Activated naive CD4-positive, alpha-beta T cell treated with anti-CD3 and anti-CD28 coated beads for 36 hours (primary cell): ENCODE measurements around the gene KLHL1. TPM values are rescaled to one million over a fixed set of nuclear protein-coding genes. Genes with fewer than 3 reads are reported as not detected.

Experiments
- CTCF ChIA-PET: fragments of 350-600 bp; sonication (Branson Sonifier 250); formaldehyde crosslinking; loops from one replicate; lab custom pipeline; 2021; ENCODE audit warnings: antibody characterized with exemption; lab: Charles Lee
- DNase-seq: peaks from one replicate; pipeline ENCODE4 v3.0.0-alpha.2; 2020
- H3K27ac Mint-ChIP-seq: one replicate; pipeline ENCODE4 v1.8.0; 2021; ENCODE audit warnings: mild to moderate bottlenecking, mixed read lengths
- H3K27me3 Mint-ChIP-seq: one replicate; pipeline ENCODE4 v1.8.0; 2021; ENCODE audit warnings: low read depth, mixed read lengths
- H3K36me3 Mint-ChIP-seq: one replicate; pipeline ENCODE4 v1.8.0; 2021; ENCODE audit warnings: low read depth, mixed read lengths
- H3K4me1 Mint-ChIP-seq: one replicate; pipeline ENCODE4 v1.8.0; 2021; ENCODE audit warnings: low read depth, mixed read lengths
- H3K4me3 Mint-ChIP-seq: one replicate; pipeline ENCODE4 v1.8.0; 2021; ENCODE audit warnings: mild to moderate bottlenecking, moderate library complexity, mixed read lengths
- H3K9me3 Mint-ChIP-seq: one replicate; pipeline ENCODE4 v1.8.0; 2021; ENCODE audit warnings: mixed read lengths
- intact Hi-C: fragments of 100-400 bp; cut with micrococcal nuclease; formaldehyde crosslinking; loops from one replicate; pipeline ENCODE4 v1.15.1; 2023
- total RNA-seq, 2 experiments: library from RNA; stranded (reverse); gene quantifications; one replicate each; pipeline ENCODE4 v1.2.3, GENCODE V29; 2021

Gene KLHL1
- total RNA-seq, 2 experiments from 2014 or later: not detected

DNA sequence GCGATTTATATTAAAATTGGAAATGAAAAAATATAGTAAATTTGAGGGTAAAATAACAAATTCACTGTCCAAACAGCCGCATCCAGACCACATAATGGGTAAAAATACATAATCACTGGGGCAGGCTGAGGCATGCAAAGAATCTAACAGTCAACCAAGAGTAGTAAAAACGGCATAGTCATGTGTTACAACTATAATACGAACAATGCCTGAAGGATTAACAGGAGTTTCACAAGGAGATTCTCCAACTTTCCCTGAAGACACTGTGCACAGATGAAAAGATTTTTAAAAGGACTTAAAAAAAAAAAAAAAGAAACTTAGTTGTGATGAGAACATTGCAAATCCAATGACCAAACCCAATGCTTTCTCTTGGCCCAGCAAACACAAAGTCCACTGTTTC lies 21.0 kb downstream of the KLHL1 start:
- Mint-ChIP-seq H3K27me3 (no peaks in the 10 kb centered on the region), H3K4me3 (no peak overlapping the region), H3K4me1 (no peaks in the 10 kb centered on the region), H3K9me3 (peaks cover 16% of the 10 kb centered on the region), H3K36me3 (no peaks in the 10 kb centered on the region), H3K27ac (no peak overlapping the region)
- DNase-seq: no peak
- intact Hi-C loops: no loop called here
- CTCF ChIA-PET: interaction anchor here (0.8 kb wide), 1 partner anchor 10 kb away, joined by 3 read pairs; no protein-coding TSS in a partner anchor

DNA sequence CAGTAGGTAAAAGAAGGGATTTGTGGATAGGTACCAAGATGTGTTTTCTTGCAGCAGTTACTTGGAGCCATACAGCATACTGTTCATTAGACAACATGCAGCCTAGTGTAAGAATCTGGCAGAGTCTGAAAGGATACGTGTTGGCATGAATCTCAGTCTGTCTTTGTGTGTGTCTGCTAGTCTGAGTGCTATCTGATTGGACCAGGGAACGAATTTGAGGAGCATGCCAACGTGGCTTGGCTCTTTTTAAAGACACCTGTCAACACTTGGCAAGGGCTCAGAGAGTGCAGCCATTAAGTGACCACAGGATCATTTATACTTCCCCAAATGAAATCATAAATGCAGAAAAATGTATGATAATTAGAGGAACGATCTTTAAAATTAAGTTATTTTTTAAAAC lies 28.2 kb downstream of the KLHL1 start:
- Mint-ChIP-seq H3K4me3 (no peak overlapping the region), H3K9me3 (peaks cover 8% of the 10 kb centered on the region), H3K4me1 (no peaks in the 10 kb centered on the region), H3K27me3 (no peaks in the 10 kb centered on the region), H3K36me3 (no peaks in the 10 kb centered on the region), H3K27ac (no peak overlapping the region)
- no peak for DNase-seq
- CTCF ChIA-PET: no interaction called here
- intact Hi-C loops: no loop called here

DNA sequence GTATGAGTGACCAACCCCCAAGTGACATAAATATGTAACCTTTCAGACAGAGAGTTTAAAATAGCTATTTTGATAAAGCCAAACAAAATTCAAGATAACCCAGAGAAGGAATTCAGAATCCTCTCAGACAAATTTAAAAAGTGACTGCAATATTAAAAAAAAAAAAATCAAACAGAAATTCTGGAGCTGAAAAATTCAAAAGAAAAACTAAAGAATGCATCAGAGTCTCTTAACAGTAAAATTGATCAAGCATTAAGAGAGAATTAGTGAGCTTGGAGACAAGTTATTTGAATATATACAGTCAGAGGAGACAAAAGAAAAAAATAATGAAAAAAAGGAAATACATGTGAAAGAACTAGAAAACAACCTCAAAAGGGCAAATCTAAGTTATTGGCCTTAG lies 53.7 kb downstream of the KLHL1 start:
- intact Hi-C loops: no loop called here
- H3K4me3 Mint-ChIP-seq: no peak overlapping the region

DNA sequence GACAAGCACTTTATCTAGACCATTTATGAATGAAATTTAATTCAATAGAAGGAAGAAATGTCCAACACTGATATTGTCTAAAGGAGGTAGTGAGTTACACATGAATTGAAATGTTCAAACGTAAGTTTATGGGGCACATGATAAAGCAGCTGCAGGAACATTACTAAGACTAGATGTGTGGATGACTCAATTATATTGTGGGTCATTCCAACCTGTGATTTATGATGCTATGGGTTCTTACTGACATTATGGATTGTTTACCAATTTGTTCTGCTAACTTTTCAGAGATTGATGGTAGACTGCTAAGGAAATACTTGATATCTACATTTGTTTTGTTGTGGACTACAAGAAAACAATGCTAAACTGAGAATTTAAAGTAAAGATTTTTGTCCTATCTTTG lies 56.7 kb downstream of the KLHL1 start:
- H3K27me3 Mint-ChIP-seq: no peaks in the 10 kb centered on the region
- no peaks in the 10 kb centered on the region for H3K4me1 Mint-ChIP-seq
- no peak for DNase-seq
- no peak overlapping the region for H3K27ac Mint-ChIP-seq
- H3K9me3 Mint-ChIP-seq: peaks cover 17% of the 10 kb centered on the region
- H3K4me3 Mint-ChIP-seq: no peak overlapping the region
- intact Hi-C loops: no loop called here
- CTCF ChIA-PET: no interaction called here
- H3K36me3 Mint-ChIP-seq: no peaks in the 10 kb centered on the region

More for the DNA sequence above, 53.7 kb downstream of the KLHL1 start:
- CTCF ChIA-PET: no interaction called here
- Mint-ChIP-seq H3K27ac (no peak overlapping the region), H3K36me3 (no peaks in the 10 kb centered on the region), H3K9me3 (peaks cover 16% of the 10 kb centered on the region), H3K4me1 (no peaks in the 10 kb centered on the region), H3K27me3 (no peaks in the 10 kb centered on the region)
- DNase-seq: no peak

DNA sequence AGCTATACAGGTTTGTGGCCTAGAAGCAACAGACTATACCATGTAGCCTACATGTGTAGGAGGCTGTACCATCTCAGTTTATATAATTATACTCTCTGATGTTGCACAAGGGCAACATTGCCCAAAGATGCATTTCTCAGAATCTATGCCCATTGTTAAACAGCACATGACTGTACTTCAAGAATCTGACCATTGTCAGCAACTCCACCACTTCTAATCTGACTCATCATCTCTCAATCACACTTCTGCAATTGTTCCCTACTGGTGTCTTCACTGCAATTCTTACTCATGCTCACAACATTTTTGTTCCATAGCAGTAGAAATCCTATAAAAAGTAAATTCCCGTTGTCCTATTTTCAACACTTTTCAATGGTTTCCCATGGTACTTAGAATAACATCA lies 64.6 kb downstream of the KLHL1 start:
- no peak for DNase-seq
- Mint-ChIP-seq H3K4me1 (no peaks in the 10 kb centered on the region), H3K9me3 (peaks cover 11% of the 10 kb centered on the region), H3K36me3 (no peaks in the 10 kb centered on the region), H3K4me3 (no peak overlapping the region), H3K27me3 (no peaks in the 10 kb centered on the region), H3K27ac (no peak overlapping the region)
- intact Hi-C loops: no loop called here
- CTCF ChIA-PET: no interaction called here

DNA sequence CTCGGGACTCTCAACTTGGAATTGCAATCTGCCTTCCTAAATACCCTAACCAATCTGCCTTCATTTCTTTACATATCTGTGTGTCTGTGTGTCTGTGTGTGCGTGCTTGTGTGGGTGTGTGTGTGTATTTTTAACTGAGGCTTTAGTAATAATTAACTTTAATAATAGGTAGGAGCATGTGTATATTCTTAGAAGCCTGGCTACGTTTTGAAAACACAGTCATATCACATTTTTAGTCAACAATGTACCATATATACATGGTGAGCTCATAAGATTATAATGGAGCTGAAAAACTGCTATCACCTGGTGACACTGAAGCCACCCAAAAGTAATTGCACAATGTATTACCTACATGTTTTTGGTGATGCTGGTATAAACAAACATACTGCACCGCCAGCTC lies 66.1 kb downstream of the KLHL1 start:
- no peak overlapping the region for H3K27ac Mint-ChIP-seq
- intact Hi-C loops: no loop called here
- no peak for DNase-seq
- peaks cover 11% of the 10 kb centered on the region for H3K9me3 Mint-ChIP-seq
- no peak overlapping the region for H3K4me3 Mint-ChIP-seq
- H3K27me3 Mint-ChIP-seq: no peaks in the 10 kb centered on the region
- no peaks in the 10 kb centered on the region for H3K36me3 Mint-ChIP-seq
- H3K4me1 Mint-ChIP-seq: no peaks in the 10 kb centered on the region
- CTCF ChIA-PET: no interaction called here

DNA sequence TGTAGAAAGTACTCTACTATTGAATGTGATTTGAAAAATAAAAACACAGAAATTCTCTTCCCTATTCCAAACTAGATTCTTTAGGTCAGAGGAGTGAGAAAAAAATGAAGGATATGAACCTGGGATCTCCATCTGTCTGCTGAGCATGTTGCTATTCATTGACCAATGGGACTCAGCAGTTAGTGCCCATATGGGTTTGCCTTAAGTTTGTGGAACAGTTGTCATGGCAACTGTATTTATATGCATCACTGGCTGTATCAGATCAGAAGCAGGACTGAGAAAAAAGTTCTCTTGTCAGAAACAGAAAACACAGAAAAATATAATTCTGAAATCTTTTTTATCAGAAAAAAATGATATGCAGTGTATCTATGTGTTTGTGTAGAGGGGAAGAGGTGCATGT lies 74.0 kb downstream of the KLHL1 start:
- DNase-seq: no peak
- H3K9me3 Mint-ChIP-seq: peaks cover 10% of the 10 kb centered on the region
- H3K4me3 Mint-ChIP-seq: no peak overlapping the region
- intact Hi-C loops: no loop called here
- no peaks in the 10 kb centered on the region for H3K36me3 Mint-ChIP-seq
- H3K27me3 Mint-ChIP-seq: no peaks in the 10 kb centered on the region
- H3K27ac Mint-ChIP-seq: no peak overlapping the region
- no peaks in the 10 kb centered on the region for H3K4me1 Mint-ChIP-seq
- CTCF ChIA-PET: no interaction called here

DNA sequence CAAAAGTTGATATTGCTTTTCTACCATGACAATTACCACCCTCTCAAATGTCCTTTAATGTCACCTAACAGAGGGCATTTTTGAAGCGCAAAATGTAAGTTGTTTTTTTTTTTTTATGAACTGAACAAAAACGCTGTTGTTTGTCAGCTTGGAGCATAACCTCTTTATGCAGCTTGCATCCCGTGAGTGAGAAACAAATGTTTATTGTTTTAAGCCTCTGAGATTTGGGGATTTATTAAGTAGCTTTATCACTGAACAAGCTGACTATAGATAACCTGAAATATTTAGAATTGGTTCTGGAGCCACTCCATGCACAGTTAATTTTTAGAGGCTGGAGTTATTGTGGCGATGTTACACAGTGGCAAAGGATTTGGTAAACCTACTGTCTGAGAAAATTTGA lies 80.7 kb downstream of the KLHL1 start:
- Mint-ChIP-seq H3K4me1 (no peaks in the 10 kb centered on the region), H3K9me3 (peaks cover 3% of the 10 kb centered on the region), H3K27me3 (no peaks in the 10 kb centered on the region), H3K4me3 (no peak overlapping the region), H3K36me3 (no peaks in the 10 kb centered on the region), H3K27ac (no peak overlapping the region)
- no peak for DNase-seq
- intact Hi-C loops: no loop called here
- CTCF ChIA-PET: no interaction called here

DNA sequence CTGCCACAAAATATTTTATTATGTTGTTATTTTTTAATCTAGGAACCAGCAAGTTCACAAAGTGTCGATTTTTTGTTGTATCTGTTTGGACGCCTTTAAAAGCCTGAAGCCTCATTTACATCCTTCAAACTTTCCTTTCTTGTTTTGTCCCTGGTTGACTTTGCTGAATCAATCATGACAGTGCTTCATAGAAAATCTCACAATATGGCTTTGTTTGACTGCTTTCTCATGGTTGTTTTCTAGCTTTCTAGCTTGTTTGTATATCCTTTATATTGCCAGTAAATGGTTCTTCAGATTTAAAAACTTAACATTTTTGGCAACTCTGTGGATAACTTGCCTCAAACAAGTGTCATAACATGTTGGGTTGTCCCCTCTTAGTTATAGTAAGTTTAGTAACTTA lies 84.7 kb downstream of the KLHL1 start:
- no peak overlapping the region for H3K4me3 Mint-ChIP-seq
- H3K27ac Mint-ChIP-seq: no peak overlapping the region
- CTCF ChIA-PET: no interaction called here
- DNase-seq: no peak
- H3K4me1 Mint-ChIP-seq: no peaks in the 10 kb centered on the region
- H3K27me3 Mint-ChIP-seq: no peaks in the 10 kb centered on the region
- H3K9me3 Mint-ChIP-seq: peaks cover 3% of the 10 kb centered on the region
- H3K36me3 Mint-ChIP-seq: no peaks in the 10 kb centered on the region
- intact Hi-C loops: no loop called here

DNA sequence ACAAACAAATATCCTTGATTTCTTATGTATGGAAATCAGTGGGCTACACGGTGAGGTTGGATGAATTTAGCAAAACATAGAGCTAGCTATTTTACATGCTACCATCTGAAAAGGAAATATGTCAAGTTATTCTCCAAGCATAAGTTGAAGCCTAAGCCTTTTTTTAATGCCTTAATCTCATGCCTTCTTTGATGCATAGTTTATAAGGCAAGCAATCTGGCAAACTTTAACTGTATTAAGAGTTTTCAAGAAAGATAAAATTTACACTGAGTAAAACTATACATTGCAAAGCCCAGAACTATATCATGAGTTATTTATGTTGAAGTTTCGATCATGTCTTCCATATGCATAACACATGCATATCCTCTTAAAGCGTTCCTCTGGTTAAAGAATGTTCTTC lies 85.6 kb downstream of the KLHL1 start:
- no peak overlapping the region for H3K4me3 Mint-ChIP-seq
- CTCF ChIA-PET: no interaction called here

DNA sequence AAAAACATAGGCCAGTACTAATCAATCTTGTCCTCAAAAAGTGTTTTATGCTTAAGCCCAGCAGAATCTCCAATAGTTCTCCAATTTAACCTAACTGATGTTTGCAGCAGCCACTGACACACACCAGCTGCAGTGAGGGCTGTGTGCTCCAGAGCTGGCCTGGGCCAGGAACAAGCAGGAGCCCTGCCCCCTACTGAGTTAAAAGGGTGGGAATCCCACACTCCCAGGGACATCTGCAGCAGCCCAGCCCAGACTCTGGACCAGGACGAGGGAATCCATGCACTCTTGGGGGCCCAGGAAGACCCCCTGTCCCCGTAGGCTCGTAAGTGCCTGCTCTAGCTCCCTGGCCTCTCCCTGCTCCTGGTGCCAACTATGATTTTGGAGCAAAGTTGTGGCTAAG lies 92.1 kb downstream of the KLHL1 start:
- CTCF ChIA-PET: no interaction called here
- Mint-ChIP-seq H3K27ac (no peak overlapping the region), H3K4me3 (no peak overlapping the region), H3K27me3 (no peaks in the 10 kb centered on the region), H3K4me1 (no peaks in the 10 kb centered on the region), H3K9me3 (peaks cover 9% of the 10 kb centered on the region), H3K36me3 (no peaks in the 10 kb centered on the region)
- DNase-seq: no peak
- intact Hi-C loops: no loop called here

More for the DNA sequence above, 85.6 kb downstream of the KLHL1 start:
- Mint-ChIP-seq H3K9me3 (peaks cover 3% of the 10 kb centered on the region), H3K36me3 (no peaks in the 10 kb centered on the region), H3K27me3 (no peaks in the 10 kb centered on the region), H3K4me1 (no peaks in the 10 kb centered on the region), H3K27ac (no peak overlapping the region)
- intact Hi-C loops: no loop called here
- no peak for DNase-seq

DNA sequence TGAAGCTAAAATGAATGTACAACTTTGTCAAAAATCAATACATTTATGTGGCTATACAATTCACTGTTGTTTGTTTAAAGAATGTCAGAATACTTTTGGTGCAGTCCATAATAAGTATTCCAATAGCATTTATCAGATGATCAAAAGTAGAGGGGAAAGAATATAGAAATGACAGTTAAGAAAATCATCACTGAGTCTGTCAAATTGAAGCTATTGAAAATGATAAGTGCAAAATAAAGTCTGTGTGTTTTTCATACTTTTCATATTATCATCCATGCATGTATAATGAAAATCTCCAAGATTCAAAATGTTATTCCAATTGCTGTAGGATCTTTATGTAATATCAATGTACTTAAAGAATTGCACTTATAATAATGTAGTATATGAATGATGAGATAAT lies 93.9 kb downstream of the KLHL1 start:
- Mint-ChIP-seq H3K9me3 (peaks cover 13% of the 10 kb centered on the region), H3K4me1 (no peaks in the 10 kb centered on the region), H3K27me3 (no peaks in the 10 kb centered on the region), H3K36me3 (no peaks in the 10 kb centered on the region), H3K4me3 (no peak overlapping the region), H3K27ac (no peak overlapping the region)
- CTCF ChIA-PET: no interaction called here
- intact Hi-C loops: no loop called here
- DNase-seq: no peak

DNA sequence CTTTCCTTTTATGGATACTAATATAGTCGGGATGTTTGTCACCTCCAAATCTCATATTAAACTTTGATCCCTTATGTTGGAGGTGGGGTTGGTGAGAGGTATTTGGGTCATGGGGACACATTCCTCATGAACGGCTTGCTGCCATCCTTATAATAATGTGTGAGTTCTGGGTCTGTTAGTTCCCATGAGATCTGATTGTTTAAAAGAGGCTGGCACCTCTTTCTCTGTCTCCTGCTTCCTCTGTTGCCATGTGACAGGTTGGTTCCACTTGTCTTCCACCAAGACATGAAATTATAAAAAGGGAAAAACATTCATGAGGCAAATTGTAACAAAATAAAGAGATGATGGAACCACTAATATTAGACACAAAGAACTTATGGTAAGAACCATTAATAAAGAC lies 108.4 kb downstream of the KLHL1 start:
- CTCF ChIA-PET: no interaction called here
- Mint-ChIP-seq H3K4me3 (no peak overlapping the region), H3K36me3 (no peaks in the 10 kb centered on the region), H3K27me3 (no peaks in the 10 kb centered on the region), H3K4me1 (no peaks in the 10 kb centered on the region), H3K27ac (no peak overlapping the region), H3K9me3 (no peaks in the 10 kb centered on the region)
- intact Hi-C loops: no loop called here
- no peak for DNase-seq

DNA sequence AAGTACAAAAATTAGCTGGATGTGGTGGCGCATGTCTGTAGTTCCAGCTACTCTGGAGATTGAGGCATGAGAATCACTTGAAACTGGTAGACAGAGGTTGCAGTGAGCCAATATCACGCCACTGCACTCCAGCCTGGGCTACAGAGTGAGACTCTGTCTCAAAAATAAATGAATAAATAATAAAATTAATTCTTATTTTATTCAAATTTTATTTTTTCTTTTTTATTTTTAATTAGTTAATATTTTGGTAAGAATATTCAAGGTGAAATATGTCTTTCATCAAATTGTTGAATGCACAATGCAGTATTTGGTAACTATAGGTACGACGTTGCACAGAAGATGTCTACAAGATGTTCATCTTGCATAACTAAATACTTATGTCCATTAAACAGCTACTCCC lies 111.2 kb downstream of the KLHL1 start:
- Mint-ChIP-seq H3K27ac (no peak overlapping the region), H3K27me3 (no peaks in the 10 kb centered on the region), H3K4me1 (no peaks in the 10 kb centered on the region), H3K36me3 (no peaks in the 10 kb centered on the region), H3K4me3 (no peak overlapping the region), H3K9me3 (no peaks in the 10 kb centered on the region)
- CTCF ChIA-PET: no interaction called here
- no peak for DNase-seq
- intact Hi-C loops: no loop called here
